Endothelial cell (in vitro differentiated cells): Measurements from ENCODE around the gene MITF. TPM values are rescaled to one million over a fixed set of nuclear protein-coding genes. Genes with fewer than 3 reads are reported as not detected.

Experiments used
- DNase-seq: peaks from one replicate; pipeline ENCODE4 v3.0.0; 2021; ENCODE audit warnings: low spot score
- H3K27ac Mint-ChIP-seq: one replicate; pipeline ENCODE4 v1.8.0; 2021; ENCODE audit warnings: mixed read lengths, inconsistent platforms; ENCODE audit not compliant: unreplicated experiment
- H3K27me3 Mint-ChIP-seq: one replicate; pipeline ENCODE4 v1.8.0; 2021; ENCODE audit warnings: mild to moderate bottlenecking, moderate library complexity, mixed read lengths, inconsistent platforms; ENCODE audit not compliant: unreplicated experiment
- H3K36me3 Mint-ChIP-seq: one replicate; pipeline ENCODE4 v1.8.0; 2021; ENCODE audit warnings: mild to moderate bottlenecking, low read depth, mixed read lengths, inconsistent platforms; ENCODE audit not compliant: unreplicated experiment
- H3K4me1 Mint-ChIP-seq: one replicate; pipeline ENCODE4 v1.8.0; 2021; ENCODE audit warnings: mild to moderate bottlenecking, mixed read lengths, inconsistent platforms; ENCODE audit not compliant: unreplicated experiment
- H3K4me3 Mint-ChIP-seq: one replicate; pipeline ENCODE4 v1.8.0; 2021; ENCODE audit warnings: mild to moderate bottlenecking, mixed read lengths, inconsistent platforms; ENCODE audit not compliant: unreplicated experiment
- H3K9me3 Mint-ChIP-seq: one replicate; pipeline ENCODE4 v1.8.0; 2021; ENCODE audit warnings: mixed read lengths, inconsistent platforms; ENCODE audit not compliant: unreplicated experiment
- total RNA-seq: library from RNA; stranded (reverse); fragmentation: NEBNext Ultra II Directional; extraction: Animal tissue kit (Norgen Biotek cat#: 25700); gene quantifications from one replicate; pipeline ENCODE4 v1.2.1, GENCODE V29; 2021; ENCODE audit not compliant: unreplicated experiment
- TF ChIP-seq, protein P1 (sequence below): fragments of 200-600 bp; sonication (generic); IDR thresholded peaks from one replicate; pipeline ENCODE4 v1.5.0; 2021; ENCODE audit warnings: antibody characterized with exemption; ENCODE audit not compliant: unreplicated experiment

MITF gene
- total RNA-seq, 1 donor from 2014 or later = 1.7 TPM

- H3K27me3 Mint-ChIP-seq = no peaks in the 10 kb centered on the region
- TF ChIP-seq, protein P1, sequence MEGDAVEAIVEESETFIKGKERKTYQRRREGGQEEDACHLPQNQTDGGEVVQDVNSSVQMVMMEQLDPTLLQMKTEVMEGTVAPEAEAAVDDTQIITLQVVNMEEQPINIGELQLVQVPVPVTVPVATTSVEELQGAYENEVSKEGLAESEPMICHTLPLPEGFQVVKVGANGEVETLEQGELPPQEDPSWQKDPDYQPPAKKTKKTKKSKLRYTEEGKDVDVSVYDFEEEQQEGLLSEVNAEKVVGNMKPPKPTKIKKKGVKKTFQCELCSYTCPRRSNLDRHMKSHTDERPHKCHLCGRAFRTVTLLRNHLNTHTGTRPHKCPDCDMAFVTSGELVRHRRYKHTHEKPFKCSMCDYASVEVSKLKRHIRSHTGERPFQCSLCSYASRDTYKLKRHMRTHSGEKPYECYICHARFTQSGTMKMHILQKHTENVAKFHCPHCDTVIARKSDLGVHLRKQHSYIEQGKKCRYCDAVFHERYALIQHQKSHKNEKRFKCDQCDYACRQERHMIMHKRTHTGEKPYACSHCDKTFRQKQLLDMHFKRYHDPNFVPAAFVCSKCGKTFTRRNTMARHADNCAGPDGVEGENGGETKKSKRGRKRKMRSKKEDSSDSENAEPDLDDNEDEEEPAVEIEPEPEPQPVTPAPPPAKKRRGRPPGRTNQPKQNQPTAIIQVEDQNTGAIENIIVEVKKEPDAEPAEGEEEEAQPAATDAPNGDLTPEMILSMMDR = no peak
- DNase-seq = no peak
- peaks cover 8% of the 10 kb centered on the region for H3K4me1 Mint-ChIP-seq
- no peaks in the 10 kb centered on the region for H3K9me3 Mint-ChIP-seq
- no peak overlapping the region for H3K4me3 Mint-ChIP-seq
- H3K36me3 Mint-ChIP-seq = no peaks in the 10 kb centered on the region
- H3K27ac Mint-ChIP-seq = no peak overlapping the region
These were observed 45.8 kb downstream of the MITF start for GRCh38 chr3:69784954-69785514.

DNA sequence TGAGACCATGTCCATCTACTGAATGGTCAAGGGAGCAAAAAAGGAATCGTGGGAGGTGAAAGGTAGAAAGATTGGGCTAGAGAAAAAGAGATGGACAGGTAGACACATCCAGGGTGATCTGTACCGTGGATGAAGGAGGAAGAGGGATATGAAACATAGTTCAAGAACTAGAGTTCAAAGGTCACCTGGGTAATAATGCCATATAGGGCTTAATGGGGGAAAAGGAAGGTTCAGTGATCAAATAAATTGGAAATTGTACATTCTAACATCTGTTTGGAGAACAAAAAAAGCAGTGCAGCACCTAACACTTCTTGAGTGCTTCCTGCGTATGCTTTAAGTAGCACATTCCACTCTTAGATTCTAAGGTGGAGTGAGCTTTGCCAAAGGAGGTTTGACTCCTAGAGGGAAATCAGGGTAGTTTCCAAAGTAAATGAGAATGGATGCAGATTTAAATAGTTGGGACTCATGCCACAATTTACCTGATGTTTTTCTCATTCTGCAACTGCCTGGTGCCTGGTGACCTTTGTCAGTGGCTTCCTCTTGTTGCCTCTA, 46.6 kb downstream of the MITF start:
- Mint-ChIP-seq H3K27me3 (no peaks in the 10 kb centered on the region), H3K9me3 (no peaks in the 10 kb centered on the region), H3K4me3 (no peak overlapping the region), H3K36me3 (no peaks in the 10 kb centered on the region), H3K27ac (no peak overlapping the region), H3K4me1 (peaks cover 9% of the 10 kb centered on the region)
- TF ChIP-seq, protein P1 = no peak
- no peak for DNase-seq

DNA sequence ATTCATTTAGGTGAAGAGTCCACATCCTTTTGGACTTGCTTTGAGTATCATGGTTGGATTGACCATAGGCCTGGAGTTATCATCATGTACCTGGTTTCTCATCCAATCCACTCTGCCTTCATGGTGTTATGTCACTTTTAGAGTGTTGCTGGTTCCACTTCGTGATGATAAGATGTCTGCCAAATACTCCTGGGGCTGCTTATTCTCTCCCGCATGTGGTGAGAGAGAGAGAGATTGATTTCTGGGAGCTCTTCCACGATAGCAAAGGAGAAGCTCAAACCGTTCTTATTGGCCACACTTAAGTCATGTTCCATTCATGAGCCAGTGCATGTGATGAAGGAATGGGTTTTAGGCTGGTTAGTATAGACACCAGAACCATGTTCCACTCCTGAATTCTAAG, 47.6 kb downstream of the MITF start:
- no peak overlapping the region for H3K27ac Mint-ChIP-seq
- no peaks in the 10 kb centered on the region for H3K9me3 Mint-ChIP-seq
- TF ChIP-seq, protein P1 = no peak
- no peaks in the 10 kb centered on the region for H3K27me3 Mint-ChIP-seq
- no peaks in the 10 kb centered on the region for H3K36me3 Mint-ChIP-seq
- no peak overlapping the region for H3K4me3 Mint-ChIP-seq
- H3K4me1 Mint-ChIP-seq = peaks cover 19% of the 10 kb centered on the region
- no peak for DNase-seq

- peaks cover 21% of the 10 kb centered on the region for H3K4me1 Mint-ChIP-seq
- DNase-seq = no peak
- H3K9me3 Mint-ChIP-seq = no peaks in the 10 kb centered on the region
- no peaks in the 10 kb centered on the region for H3K27me3 Mint-ChIP-seq
- no peak overlapping the region for H3K4me3 Mint-ChIP-seq
- H3K36me3 Mint-ChIP-seq = no peaks in the 10 kb centered on the region
- TF ChIP-seq, protein P1 = no peak
- H3K27ac Mint-ChIP-seq = no peak overlapping the region
These were observed 48.3 kb downstream of the MITF start for GRCh38 chr3:69787436-69788168.

- H3K4me3 Mint-ChIP-seq = no peak overlapping the region
- no peak for DNase-seq
These were observed 51.8 kb downstream of the MITF start for GRCh38 chr3:69791106-69791505.

More at GRCh38 chr3:69791106-69791505, 51.8 kb downstream of the MITF start:
- TF ChIP-seq, protein P1 = no peak
- Mint-ChIP-seq H3K27ac (no peak overlapping the region), H3K4me1 (peaks cover 13% of the 10 kb centered on the region), H3K36me3 (no peaks in the 10 kb centered on the region), H3K27me3 (no peaks in the 10 kb centered on the region), H3K9me3 (no peaks in the 10 kb centered on the region)
